HK-2 (cell line): Measurements from ENCODE around the gene MALAT1.

Experiments
- DNase-seq: peaks from one replicate; pipeline ENCODE4 v3.0.0-alpha.2; 2018; ENCODE audit not compliant: unreplicated experiment

Gene MALAT1

DNA sequence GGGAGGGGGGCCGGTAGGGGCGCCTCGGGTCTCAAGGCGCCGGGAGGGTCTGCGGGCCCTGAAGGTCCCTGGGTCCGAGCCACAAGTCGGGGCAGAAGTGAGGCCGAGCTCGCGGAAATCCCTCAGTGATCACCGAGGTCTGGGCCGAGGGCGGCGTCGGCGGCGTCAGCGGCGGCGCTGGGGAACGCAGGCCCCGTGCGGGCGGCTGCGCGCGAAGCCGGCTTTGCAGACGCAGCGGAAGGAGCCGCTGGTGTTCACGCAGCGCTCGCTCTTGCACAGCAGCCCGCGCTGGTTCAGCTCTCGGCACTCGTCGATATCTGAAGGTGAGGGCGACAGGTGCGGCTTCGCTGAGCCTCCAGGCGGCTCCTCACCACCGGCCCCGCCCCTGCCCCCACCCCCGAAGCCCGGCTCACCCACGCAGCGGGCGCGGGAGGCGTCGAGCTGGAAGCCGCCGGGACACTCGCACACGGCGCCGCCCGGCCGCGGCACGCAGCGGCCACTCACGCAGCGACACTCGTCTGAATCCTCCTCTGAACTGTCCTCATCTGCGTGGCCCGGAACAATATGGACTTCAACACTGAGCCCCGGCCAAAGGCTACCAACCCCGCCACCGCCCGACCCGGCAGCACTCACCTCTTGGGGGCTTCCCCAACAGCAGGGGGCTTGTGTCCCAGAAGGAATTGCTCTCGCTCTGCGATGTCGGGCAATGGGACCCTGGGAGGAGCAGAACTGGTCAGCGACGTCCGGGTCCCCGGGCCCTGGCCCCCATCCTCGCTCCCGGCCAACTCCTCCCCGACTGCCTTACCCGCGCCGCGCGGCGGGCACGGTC is 40.3 kb downstream of the MALAT1 start:
- DNase-seq: no peak

DNA sequence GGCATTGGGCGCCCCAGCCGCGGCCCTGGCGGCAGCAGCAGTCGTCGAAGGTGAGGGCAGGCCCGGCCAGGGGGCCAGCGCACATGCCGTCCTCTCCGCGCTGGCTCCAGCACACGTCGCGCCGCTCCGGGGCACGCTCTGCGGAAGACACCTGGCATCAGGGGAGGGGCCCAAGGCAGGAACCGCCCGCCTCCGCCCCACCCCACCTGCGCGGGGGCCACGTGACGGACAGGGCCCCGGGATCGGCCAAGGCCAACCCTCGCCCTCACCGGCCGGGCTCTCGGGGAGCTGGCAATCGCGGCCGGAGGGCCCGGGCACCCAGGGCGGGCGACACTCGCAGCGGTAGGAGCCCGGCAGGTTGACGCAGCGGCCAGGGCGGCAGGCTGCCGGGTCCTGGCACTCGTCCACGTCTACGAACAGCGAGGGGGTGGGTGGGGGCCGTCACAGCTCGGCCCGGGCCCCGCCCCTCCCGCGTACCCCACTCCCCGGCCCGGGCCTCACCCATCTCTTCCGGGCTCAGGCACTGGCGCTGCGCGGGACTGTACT is 41.0 kb downstream of the MALAT1 start:
- DNase-seq: no peak

DNA sequence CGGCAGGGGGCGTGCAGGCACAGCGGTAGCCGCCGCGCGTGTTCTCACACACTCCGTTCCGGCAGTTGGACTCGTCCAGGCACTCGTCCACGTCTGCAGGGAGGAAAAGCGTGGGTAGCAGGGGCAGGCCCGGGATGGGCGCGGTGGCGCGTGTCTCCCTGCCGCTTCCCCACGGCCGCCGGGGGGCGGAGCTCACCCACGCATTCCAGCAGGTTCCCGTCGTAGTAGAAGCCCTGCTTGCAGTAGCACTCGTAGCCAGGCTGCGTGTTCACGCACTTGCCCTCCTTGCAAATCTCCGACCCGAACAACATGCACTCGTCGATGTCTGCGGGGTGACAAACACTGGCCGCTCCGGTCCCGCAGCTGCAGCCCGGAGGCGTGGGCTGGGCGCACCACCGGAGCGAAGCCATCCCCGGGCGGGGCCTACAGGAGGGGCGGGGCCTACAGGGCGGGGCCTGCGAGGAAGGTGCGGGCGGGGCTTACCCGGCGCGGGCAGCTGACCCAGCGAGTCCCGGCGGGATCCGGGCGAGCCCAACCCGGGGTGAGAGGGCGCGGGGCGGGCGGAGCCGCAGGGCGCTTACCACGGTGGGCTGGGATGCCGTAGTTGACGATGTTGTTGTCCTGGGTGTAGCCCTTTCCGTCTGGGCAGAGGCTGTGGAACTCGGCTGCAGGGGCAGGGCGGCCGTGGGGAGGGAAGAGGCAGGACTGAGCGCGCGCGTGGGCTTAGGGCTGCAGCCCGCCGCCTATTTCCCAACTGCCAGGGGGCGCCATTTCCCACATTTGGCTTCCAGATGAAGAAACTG is 41.6 kb downstream of the MALAT1 start:
- DNase-seq: peak; percentile 86

DNA sequence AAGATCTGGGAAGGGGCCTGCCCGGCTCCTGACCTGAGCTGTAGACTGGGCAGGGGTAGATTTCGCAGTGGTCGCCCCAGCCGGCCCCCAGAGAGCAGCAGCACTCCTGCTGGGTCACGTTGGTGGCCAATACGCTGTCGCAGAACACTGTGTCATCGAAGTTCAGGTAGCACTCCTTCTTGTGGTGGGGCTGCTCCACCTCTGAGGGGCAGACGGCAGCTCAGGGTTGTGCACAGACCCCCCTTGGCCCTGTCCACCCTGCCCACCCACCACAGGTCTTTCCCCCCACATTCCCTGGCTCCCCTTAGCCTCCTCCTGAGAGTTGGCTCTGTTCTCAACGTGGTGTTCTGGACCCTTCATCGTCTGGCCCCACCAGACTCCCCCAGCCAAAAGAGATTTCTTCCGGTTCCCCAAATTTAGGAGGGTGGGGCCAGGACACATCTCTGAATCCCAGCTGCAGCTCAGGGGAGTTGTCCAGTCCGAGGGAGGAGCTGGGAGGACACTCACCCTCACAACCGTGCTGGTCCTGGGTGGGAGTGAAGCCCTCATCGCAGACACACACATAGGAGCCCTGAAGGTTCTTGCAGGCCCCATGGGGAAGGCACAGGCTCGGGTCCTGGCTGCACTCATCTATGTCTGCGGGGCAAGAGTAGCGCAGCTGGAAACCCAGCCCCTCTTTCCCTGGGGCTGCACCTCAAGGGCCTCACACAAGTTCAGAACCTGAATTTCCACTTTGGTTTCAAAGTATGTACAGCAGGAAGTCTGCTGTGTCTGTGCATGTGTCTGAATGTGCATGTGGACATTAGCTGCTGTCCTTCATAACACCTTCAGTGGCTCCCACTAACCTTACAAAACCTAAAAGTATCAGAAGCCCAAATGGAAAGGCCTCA is 42.5 kb downstream of the MALAT1 start:
- no peak for DNase-seq

DNA sequence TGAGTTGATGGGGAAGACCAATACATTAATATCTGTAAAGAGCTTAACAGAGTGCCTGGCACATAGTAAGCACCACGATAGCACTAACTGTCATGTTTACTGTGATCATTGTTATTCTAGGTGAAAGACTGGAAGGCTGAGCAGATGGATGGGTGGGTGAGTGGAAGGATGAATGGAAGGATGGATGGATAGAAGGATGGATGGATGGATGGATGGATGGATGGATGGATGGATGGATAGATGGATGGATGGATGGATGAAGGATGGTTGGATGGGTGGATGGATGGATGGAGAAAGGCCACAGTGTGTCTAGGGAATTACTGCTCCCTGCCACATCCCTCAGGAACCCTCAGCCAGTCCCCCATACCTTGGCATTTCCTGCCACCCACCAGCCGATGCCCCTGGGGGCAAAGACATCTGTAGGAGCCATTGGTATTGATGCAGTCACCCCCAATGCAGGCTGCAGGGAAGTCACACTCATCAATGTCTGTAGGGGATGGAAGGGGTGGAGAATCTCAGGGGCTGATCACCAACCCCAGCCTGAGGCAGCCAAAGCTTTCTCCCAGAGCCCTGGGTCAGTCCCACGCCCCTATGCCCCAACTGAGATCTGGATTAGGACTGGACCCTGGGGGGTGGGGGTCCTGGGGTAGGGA is 44.0 kb downstream of the MALAT1 start:
- no peak for DNase-seq

DNA sequence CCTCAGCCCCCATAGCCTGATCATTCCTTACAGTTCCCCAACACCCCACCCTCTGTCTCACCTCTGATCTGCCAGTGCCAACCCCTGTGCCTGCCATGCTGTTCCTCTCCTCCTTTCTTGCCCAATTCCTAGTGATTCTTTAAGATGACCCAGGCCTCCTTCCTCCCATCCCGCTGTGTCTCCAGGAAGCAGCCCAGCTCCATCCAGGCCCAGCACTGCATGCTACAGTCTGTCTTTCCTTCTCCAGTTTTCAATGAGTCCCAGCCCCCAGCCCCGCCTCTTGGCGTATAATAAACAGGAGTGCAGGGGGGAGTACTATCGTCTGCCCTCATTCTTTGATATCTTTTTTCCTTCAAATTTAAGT is 47.0 kb downstream of the MALAT1 start:
- DNase-seq: no peak

DNA sequence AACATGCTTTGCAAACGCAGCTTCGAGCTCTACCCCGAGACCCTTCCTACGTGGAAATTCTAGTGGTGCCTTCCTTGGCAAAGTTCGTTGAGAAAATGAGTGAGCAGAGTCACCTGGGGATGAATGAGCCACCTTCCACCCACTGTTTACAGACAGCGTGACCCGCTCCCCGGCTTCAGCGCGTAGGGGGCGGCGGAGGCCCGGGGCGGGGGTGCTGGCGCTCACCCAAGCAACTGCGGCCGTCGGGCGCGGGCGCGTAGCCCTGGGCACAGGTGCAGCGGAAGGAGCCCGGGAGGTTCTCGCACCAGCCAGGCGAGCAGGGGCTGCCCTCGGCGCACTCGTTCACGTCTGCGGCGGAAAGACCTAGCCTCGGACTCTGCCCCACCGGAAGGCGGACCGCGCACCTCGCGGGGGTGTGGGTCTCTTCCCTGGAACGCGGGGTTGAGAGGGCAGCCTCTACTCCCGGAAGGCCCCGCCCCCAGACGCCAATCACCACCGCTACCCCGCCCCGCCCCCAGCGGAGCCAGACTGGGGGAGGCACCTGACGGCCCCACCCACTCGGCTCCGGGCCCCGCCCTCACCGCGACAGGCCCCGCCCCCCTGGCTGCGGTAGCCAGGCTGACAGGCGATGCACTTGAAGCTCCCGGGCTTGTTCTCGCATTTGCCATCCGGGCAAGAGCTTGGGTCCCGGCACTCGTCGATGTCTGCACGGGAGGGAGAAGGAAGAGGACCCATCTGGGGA is 47.5 kb downstream of the MALAT1 start:
- DNase-seq: no peak

DNA sequence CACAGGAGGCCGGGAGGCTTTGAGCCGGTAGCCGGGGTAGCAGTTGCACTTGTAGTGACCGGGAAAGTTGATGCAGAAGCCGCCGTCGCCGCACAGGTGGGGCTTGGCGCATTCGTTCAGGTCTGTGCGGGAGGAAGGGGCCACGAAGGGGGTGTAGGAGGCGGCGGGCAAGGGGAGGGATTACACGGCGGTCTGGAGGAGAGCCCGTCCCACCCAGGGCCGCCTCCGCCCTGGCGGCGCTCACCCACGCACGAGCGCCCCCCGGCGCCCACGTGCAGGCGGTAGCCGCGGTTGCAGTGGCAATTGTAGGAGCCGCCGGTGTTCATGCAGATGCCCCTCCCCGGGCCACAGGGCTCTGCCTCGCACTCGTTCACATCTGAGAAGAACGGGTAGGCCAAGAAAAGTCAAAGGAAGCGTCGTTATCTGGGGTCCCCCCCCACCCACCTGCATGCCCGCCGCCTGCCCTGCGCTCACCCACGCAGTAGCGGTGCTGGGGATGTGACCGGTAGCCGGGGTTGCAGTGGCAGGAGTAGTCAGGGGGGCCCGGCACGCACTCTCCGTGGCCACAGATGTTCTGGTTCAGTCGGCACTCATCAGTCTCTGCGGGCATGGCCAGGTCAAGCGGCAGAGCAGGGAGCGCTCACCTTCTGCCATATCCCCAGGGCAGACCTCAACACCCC is 48.7 kb downstream of the MALAT1 start:
- DNase-seq: no peak

DNA sequence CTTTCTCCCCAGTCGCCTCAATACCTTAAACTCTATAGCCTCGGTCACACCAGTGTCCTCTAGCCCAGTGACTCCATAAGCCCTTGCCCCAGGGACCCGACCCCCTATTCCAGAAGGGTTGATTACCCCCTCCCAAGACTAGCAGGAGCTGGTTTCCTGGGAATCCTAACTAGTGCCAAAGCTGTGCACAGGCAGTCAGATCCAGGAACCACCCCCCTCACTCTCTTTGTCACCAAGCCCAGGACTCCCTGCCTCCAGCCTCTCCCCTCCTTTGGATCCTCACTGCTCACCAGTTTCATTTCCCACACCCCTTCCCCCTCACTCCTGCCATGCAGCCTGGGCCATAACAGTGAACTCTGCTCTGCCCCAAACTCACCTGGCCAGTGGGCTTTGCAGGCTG is 49.5 kb downstream of the MALAT1 start:
- DNase-seq: no peak

DNA sequence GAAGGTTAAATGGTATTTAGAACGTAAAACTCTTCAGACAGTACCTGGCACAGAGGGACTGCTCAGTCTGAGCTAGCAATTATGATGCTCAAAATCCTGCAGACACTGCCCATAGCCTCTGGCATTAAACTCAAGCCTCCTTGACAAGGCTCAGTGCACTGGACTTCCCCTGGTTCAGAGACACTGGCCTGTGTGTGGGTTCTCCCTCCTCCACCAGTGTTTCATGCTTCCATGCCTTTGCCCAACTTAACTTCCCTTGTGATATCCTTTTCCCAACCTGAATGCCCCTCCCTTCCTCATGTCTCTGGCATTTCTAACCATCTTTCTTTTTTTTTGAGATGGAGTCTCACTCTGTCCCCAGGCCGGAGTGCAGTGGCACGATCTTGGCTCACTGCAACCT is 50.3 kb downstream of the MALAT1 start:
- no peak for DNase-seq

DNA sequence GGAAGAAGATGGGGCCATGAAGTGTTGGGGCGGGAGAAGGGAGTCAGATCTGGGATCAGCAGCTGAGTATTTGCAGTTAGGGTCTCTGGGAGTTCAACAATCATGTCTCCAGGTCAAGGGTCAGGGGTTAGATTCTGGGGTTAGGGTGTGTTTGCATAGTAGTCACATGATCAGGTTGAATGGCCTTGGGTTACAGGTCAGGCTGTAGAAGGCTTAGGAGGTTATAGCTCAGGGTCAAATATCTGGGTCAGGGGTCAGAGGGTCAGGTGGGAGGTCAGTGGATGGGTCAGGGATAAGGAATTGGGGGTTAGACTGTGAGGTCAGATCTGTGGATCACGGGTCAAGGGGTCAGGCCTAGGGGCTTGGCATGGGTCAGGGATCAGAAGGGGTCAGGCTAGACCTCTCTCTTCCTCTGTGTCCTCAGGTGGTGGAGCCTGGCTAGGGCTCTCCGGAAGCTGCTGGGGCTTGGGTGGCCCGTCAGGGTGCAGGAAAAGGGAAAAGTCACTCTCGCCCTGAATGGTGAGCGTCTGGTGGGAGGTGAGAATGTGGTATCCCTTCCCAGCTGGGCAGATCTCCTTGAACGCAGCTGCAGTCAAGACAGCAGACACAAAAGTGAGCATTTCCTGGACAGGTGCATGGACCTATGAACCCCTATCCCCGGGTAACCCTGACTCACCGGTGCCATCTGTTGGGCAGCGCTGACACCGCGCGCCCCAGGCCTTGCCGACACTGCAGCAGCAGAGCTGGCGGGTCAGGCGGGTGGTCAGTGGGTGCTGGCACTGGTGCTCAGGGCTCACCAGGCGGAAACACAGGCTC is 52.9 kb downstream of the MALAT1 start:
- DNase-seq: peak; percentile 51

DNA sequence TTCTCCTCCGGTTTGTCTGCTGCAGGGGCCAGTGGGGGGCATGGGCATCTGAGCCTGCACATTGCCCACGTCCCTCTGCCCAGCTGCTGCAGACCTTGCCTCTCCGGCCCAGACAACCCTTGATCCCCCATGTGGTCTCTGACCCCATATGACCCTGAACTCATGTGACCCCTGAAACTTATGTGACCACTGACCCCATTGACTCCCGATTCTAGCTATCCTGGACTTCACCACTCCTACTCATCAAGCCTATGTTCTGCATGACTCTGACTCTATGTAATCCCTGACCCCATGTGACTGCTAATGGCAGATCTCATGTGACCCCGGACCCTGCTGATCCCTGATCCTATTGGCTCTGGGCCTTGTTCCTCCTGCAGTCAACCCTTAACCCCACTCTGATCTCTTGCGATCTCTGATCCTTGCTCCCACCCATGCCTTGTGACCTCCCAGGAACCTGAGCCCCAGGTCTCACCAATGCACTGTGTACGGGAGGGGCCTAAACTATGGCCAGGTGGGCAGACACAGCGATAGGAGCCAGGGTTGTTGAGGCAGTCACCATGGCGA is 53.6 kb downstream of the MALAT1 start:
- DNase-seq: no peak

DNA sequence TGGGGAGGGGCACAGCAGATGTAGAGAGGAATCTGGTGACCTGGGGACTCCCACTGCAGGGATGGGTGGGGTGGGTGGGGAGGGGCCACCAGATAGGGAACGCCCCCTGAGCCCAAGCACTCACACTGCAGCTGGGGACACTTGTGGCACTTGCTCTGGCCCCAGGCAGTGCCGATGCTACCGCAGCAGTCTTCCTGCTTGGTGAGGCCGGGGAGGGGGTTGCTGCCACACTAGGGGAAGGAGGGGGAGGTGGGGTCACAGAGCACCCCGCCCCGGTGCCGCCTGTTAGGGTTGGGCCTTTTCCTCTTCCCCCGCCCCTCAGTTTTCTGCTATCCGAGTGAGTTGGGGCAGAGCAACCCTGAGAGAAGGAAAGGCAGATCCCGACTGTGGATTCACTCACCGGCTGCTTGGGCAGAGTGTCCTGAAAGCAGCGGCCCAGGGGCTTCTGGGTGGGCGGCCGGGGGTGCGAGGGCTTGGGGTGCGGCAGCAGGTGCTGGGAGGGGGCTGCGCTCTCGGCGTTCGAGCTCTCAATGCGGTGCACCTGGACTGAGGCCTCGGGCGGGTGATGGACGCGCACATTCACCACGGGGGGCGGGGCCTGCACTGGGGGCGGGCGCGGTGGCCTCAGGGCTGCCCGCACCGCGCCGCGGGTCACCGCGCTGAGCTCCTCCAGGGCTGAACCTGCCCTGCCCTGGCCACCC is 54.6 kb downstream of the MALAT1 start:
- DNase-seq: no peak

DNA sequence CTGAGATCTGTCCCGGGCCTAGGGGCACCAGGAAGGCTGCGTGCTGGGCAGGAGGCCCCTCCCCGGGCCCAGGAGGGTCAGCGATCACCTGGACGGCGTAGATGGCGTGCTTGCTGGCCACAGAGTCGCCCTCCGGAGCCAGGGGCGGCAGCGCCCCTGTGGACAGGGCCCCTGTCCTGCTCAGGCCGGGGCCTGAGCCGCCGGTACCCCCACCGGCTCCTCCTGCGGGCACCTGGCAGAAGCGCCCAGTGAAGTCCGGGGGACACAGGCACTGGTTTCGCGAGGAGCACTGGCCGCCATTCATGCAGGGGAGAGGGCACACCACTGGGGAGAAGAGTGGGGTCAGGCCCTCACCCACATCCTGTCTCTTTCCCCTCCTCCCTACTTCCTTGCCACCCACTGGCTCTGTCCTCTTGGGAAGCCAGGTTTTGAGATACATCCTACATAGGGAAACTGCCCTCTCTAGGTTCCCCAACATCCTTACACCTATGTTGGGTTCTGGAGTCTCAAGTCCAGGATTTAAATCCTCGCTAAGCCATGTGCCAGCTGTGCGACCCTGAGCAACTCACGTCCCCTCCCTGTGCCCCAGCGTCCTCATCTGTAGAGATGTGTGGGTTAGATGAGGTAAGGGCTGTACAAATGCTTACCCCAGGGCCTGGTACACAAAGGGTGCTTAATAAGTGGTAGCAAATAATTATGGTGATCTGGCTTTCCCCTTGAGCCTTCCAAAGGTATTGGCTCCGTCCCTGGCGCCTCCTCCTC is 55.4 kb downstream of the MALAT1 start:
- DNase-seq: no peak

DNA sequence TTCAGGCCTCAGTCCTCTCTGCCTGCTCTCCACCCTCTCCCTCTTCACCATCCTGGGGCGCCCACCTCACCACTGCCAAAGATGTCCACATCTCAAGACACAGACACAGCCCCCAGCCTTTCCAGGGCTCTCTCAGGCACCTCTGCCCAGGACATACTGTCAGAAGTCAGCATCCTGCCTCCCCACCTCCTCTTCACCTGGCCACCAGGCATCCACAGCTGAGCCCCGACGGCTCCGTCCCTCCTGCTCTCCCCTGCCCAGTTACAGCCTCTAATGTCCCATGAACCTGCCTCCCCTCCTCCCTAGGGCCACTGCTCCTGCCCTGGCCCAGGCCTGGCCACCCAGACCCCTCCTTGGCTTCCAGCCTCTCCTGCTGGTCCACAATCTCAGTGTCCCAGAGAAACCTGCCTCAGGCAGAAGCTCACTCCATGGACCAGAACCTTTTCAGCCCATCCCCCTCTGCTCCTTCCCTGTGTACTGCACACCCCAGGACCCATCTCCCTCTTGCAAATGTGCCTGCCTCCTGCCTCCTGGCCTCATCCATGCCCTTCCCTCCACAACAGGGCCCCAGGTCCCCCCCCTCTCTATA is 56.1 kb downstream of the MALAT1 start:
- DNase-seq: no peak

DNA sequence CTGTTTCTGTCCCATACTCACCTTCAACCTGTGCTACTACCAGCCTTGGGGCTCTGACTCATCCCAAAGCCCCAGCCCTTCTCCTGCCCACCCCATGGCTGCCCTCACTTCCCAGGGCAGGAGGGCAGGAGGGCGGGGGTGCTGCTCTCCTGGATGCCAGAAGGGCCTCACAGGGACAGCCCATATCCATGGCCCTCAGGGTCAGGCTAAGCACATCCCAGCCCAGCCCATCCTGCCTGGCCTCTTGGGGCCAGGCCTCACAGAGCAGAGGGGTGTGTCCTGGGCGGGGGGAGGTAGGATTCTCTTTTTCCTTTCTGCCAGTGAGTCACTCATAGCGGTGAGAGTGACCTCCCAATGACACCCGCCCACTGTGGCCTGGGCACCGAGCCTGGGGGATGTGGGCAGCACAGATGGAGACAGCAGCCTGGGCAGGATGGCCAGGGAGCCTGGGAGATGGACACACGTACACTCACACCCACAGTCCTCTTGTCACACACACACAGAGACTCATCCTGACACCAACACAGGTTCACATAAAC is 56.9 kb downstream of the MALAT1 start:
- DNase-seq: peak; percentile 85
